ENCODE measurements around the gene LBH.

LBH gene

GRCh38 chr2:30191819-30192271 lies 39.5 kb upstream of the LBH start:
- Histone ChIP-seq H3K4me3 (ENCODE audit: low read depth, low read length) (no peak overlapping the region), H3K27ac (no peak overlapping the region), H3K36me3 (replicated peaks) (no peaks in the 10 kb centered on the region), H3K27me3 (replicated peaks) (no peaks in the 10 kb centered on the region)
- no peak for DNase-seq
- TF ChIP-seq CTCF (IDR thresholded peaks at IDR 0.05; ENCODE audit: low read depth, low read length, missing control alignments): no peak
- in situ Hi-C loops (cut with HindIII; ENCODE audit: low pct_ligation_motif_present, low sequenced_read_pairs): no loop called here

DNA sequence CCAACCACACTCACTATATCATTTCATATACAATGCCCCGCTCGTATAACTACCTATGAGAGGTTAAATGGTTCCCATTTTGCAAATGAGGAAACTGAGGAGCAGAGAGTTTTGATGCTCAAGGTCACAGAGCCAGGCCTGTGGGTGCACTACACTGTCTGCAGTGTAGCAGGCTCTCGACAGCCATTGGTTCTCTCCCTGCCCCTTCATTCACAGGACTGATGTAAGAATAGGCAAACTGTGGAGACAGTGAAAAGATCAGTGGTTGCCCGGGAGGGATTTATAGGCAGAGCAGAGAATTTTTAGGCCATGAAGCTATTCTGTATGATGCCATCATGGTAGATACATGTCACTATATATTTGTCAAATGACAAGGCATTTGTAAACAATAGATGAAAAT lies 39.0 kb upstream of the LBH start:
- no peak for DNase-seq
- no peaks in the 10 kb centered on the region for H3K27me3 ChIP-seq (replicated peaks)
- no peaks in the 10 kb centered on the region for H3K36me3 ChIP-seq (replicated peaks)
- in situ Hi-C loops (cut with HindIII; ENCODE audit: low pct_ligation_motif_present, low sequenced_read_pairs): no loop called here
- no peak overlapping the region for H3K27ac ChIP-seq
- H3K4me3 ChIP-seq (ENCODE audit: low read depth, low read length): no peak overlapping the region
- no peak for TF ChIP-seq CTCF (IDR thresholded peaks at IDR 0.05; ENCODE audit: low read depth, low read length, missing control alignments)

- in situ Hi-C loops (cut with HindIII; ENCODE audit: low pct_ligation_motif_present, low sequenced_read_pairs): no loop called here
- Histone ChIP-seq H3K27me3 (replicated peaks) (no peaks in the 10 kb centered on the region), H3K27ac (no peak overlapping the region), H3K36me3 (replicated peaks) (no peaks in the 10 kb centered on the region), H3K4me3 (ENCODE audit: low read depth, low read length) (no peak overlapping the region)
- TF ChIP-seq CTCF (IDR thresholded peaks at IDR 0.05; ENCODE audit: low read depth, low read length, missing control alignments): no peak
- DNase-seq: no peak
These were observed 38.1 kb upstream of the LBH start for GRCh38 chr2:30193104-30193681.

- DNase-seq: no peak
- in situ Hi-C loops (cut with HindIII; ENCODE audit: low pct_ligation_motif_present, low sequenced_read_pairs): no loop called here
- no peak overlapping the region for H3K4me3 ChIP-seq (ENCODE audit: low read depth, low read length)
- H3K27me3 ChIP-seq (replicated peaks): no peaks in the 10 kb centered on the region
- TF ChIP-seq CTCF (IDR thresholded peaks at IDR 0.05; ENCODE audit: low read depth, low read length, missing control alignments): no peak
- no peak overlapping the region for H3K27ac ChIP-seq
- H3K36me3 ChIP-seq (replicated peaks): no peaks in the 10 kb centered on the region
These were observed 36.9 kb upstream of the LBH start for GRCh38 chr2:30194421-30194820.

DNA sequence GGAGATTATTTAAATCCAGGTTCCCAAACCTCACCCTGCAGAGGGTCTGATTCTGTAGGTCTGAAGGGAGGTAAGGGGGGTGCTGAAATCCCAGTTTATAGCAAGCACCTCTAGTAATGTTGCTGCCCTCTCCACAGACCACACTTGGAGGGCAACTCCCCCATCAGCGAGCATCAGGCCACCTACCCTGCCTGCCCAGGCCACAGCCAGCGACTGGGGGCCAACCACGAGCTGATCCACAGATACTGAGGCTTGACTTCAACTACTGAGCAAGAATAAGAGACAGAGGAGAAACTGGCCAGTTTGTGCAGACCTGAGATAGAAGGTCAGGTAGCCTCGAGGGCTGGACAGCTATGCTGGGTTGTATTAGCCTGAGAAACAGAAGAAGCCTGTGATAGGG lies 36.3 kb upstream of the LBH start:
- in situ Hi-C loops (cut with HindIII; ENCODE audit: low pct_ligation_motif_present, low sequenced_read_pairs): no loop called here
- DNase-seq: no peak
- no peak for TF ChIP-seq CTCF (IDR thresholded peaks at IDR 0.05; ENCODE audit: low read depth, low read length, missing control alignments)

GRCh38 chr2:30197570-30198192 lies 33.7 kb upstream of the LBH start:
- H3K27ac ChIP-seq: no peak overlapping the region
- peak; percentile 20 for TF ChIP-seq CTCF (IDR thresholded peaks at IDR 0.05; ENCODE audit: low read depth, low read length, missing control alignments)
- in situ Hi-C loops (cut with HindIII; ENCODE audit: low pct_ligation_motif_present, low sequenced_read_pairs): no loop called here
- H3K4me3 ChIP-seq (ENCODE audit: low read depth, low read length): no peak overlapping the region
- no peak for DNase-seq
- H3K36me3 ChIP-seq (replicated peaks): no peaks in the 10 kb centered on the region
- H3K27me3 ChIP-seq (replicated peaks): no peaks in the 10 kb centered on the region

More for the DNA sequence above, 36.3 kb upstream of the LBH start:
- Histone ChIP-seq H3K36me3 (replicated peaks) (no peaks in the 10 kb centered on the region), H3K4me3 (ENCODE audit: low read depth, low read length) (no peak overlapping the region), H3K27ac (no peak overlapping the region), H3K27me3 (replicated peaks) (no peaks in the 10 kb centered on the region)

Measured in brain microvascular endothelial cell (primary cell).